ENCODE measurements around the gene CPNE9. TPM values are rescaled to one million over a fixed set of nuclear protein-coding genes. Genes with fewer than 3 reads are reported as not detected.

CPNE9 gene
- total and polyA plus RNA-seq, 2 of the 8 experiments (the other 6 are each of a cell fraction or from before 2014, with no cell fraction given): 4.8 to 6.0 TPM

DNA sequence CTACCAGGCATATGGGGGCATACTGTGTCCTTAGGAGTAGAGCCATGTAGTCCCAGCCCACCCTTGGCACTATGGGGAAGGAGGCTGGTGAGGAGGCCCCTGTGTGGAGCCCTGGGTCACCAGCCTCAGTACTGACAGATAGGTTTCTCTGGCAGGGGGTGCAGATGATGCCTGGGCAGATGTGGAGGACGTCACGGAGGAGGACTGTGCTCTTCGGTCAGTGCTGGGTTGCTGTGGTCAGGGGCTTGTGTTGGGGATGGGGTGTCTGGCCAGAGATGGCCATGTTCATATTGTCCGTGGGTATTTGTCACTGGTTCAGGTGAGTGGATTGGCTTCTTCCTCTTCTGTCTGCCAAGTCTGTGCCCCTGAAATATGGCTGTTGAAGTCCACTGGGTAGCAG is 34.4 kb upstream of the CPNE9 start:
- H3K36me3 ChIP-seq (ENCODE audit: control insufficient read depth in 2 of 4, insufficient read depth in 4 of 4, low read length in 3 of 4): peaks cover 15 to 46% (median 42%) of the 10 kb centered on the region in 4 experiments
- 92% methylated on average over 4 of the region's 4 CpGs; no CpG with 5 or more reads in 1 of the 2 experiments for WGBS, 2 experiments (ENCODE audit: extremely low coverage in 1 of 2, insufficient coverage in 1 of 2, insufficient read length in 1 of 2, insufficient replicate concordance in 2 of 2, low coverage in 1 of 2, low lambda C conversion rate in 2 of 2, missing lambda C conversion rate in 1 of 2)
- no peak overlapping the region for H2BK15ac ChIP-seq (ENCODE audit: low read length)
- no peak overlapping the region for H2AFZ ChIP-seq (ENCODE audit: low read length)
- no peak overlapping the region for H2BK5ac ChIP-seq (ENCODE audit: low read depth, low read length)
- H3K18ac ChIP-seq (ENCODE audit: extremely low read depth, low read length): no peak overlapping the region
- no peak overlapping the region for H3K27ac ChIP-seq (ENCODE audit: low read depth, low read length)
- no peak overlapping the region for H4K5ac ChIP-seq (ENCODE audit: insufficient read length, low read depth, low read length)
- H3K14ac ChIP-seq (ENCODE audit: insufficient read length): no peak overlapping the region
- no peak overlapping the region for H3K4me3 ChIP-seq (ENCODE audit: extremely low read depth in 1 of 4, insufficient read depth in 2 of 4, low read depth in 3 of 4, low read length in 4 of 4)
- no peaks in the 10 kb centered on the region for H3K4me1 ChIP-seq (replicated peaks in 1 of 4; ENCODE audit: control insufficient read depth in 3 of 4, insufficient read depth in 4 of 4, low read length in 3 of 4)
- no peak overlapping the region for H2AK5ac ChIP-seq (ENCODE audit: low read depth, low read length)
- no peaks in the 10 kb centered on the region for H3K9me3 ChIP-seq (ENCODE audit: insufficient read depth in 2 of 2, low read depth in 1 of 2, low read length in 1 of 2)
- no peak overlapping the region for H3K4ac ChIP-seq (replicated peaks; ENCODE audit: insufficient read length, low read depth, low read length)
- H3K4me2 ChIP-seq (ENCODE audit: insufficient read depth in 1 of 2, low read depth in 2 of 2, low read length in 2 of 2): no peak overlapping the region
- no peaks in the 10 kb centered on the region for H3K27me3 ChIP-seq (replicated peaks in 1 of 4; ENCODE audit: control insufficient read depth in 3 of 4, extremely low read depth in 1 of 4, insufficient read depth in 3 of 4, low read length in 3 of 4)
- no peaks in the 10 kb centered on the region for H3K79me2 ChIP-seq (ENCODE audit: control insufficient read depth in 1 of 2, insufficient read depth in 2 of 2, low read length in 2 of 2)
- no peak overlapping the region for H3K9ac ChIP-seq (replicated peaks in 1 of 4; ENCODE audit: extremely low read depth in 1 of 4, low read depth in 3 of 4, low read length in 3 of 4)
- no peaks in the 10 kb centered on the region for H3K79me1 ChIP-seq (ENCODE audit: low read depth, low read length)
- no peak overlapping the region for H4K8ac ChIP-seq (ENCODE audit: extremely low read depth, insufficient read depth, low read length)
- CTCF ChIA-PET (ENCODE audit: partially characterized antibody): interaction anchor here (1.6 kb wide), 1 partner anchor 9 kb away, joined by 4 read pairs; no protein-coding TSS in a partner anchor
- H3K23ac ChIP-seq (ENCODE audit: insufficient read length): no peak overlapping the region
- DNase-seq (ENCODE audit: low read depth in 1 of 2, low spot score in 2 of 2): no peak
- POLR2A ChIA-PET (ENCODE audit: partially characterized antibody): interaction anchor here (1.5 kb wide), 1 partner anchor 9 kb away, joined by 5 read pairs; no protein-coding TSS in a partner anchor
- peaks cover 2% of the 10 kb centered on the region; the same call in 1 of the 2 replicates for H3K23me2 ChIP-seq (ENCODE audit: low read depth, low read length)
- no peak overlapping the region for H3K56ac ChIP-seq (replicated peaks; ENCODE audit: insufficient read length, low read depth, low read length)
- H2BK120ac ChIP-seq (replicated peaks; ENCODE audit: low read depth, low read length): no peak overlapping the region
- peaks cover 0 to 5% of the 10 kb centered on the region in 2 experiments for H4K20me1 ChIP-seq (replicated peaks in 1 of 2; ENCODE audit: control insufficient read depth in 1 of 2, insufficient read depth in 2 of 2, low read length in 2 of 2)
- H2BK12ac ChIP-seq (ENCODE audit: low read depth, low read length): no peak overlapping the region
- H4K91ac ChIP-seq (replicated peaks; ENCODE audit: insufficient read length, low read length): no peak overlapping the region
- no peak overlapping the region for H2BK20ac ChIP-seq (ENCODE audit: low read length)
- FAIRE-seq: no peak
- TF ChIP-seq POLR2AphosphoS5 (IDR thresholded peaks at IDR 0.05; ENCODE audit: low read depth, low read length) (no peak), GTF2F1 (IDR thresholded peaks at IDR 0.05; ENCODE audit: borderline replicate concordance, low read depth, low read length) (no peak), EP300 (IDR thresholded peaks at IDR 0.05; ENCODE audit: borderline replicate concordance in 1 of 2, low read depth in 2 of 2, low read length in 2 of 2) (no peak), ATF2 (IDR thresholded peaks at IDR 0.05; ENCODE audit: low read length) (no peak), POLR2A (IDR thresholded peaks at IDR 0.05; ENCODE audit: control extremely low read depth in 1 of 2, low read depth in 2 of 2, low read length in 2 of 2) (no peak), TAF1 (IDR thresholded peaks at IDR 0.05; ENCODE audit: low read depth, low read length) (no peak), BRCA1 (IDR thresholded peaks at IDR 0.05; ENCODE audit: low read depth, low read length) (no peak), CEBPB (IDR thresholded peaks at IDR 0.05; ENCODE audit: low read depth, low read length) (no peak), BCL11A (IDR thresholded peaks at IDR 0.05; ENCODE audit: low read depth in 2 of 2, low read length in 2 of 2) (no peak), HDAC6 (IDR thresholded peaks at IDR 0.05; ENCODE audit: low read depth, low read length) (no peak)
- TF ChIP-seq, protein P1, sequence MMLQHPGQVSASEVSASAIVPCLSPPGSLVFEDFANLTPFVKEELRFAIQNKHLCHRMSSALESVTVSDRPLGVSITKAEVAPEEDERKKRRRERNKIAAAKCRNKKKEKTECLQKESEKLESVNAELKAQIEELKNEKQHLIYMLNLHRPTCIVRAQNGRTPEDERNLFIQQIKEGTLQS (IDR thresholded peaks at IDR 0.05; ENCODE audit: insufficient read depth, low read depth, low read length): no peak
